Gastroesophageal sphincter (tissue), 3 donors: ENCODE results near the gene FBXO44.

Experiments used
- CTCF ChIP-seq, 4 experiments: fragments of 200-600 bp in 2 of 4; fragments of 450-650 bp in 2 of 4; sonication (generic) in 1 of 4; IDR thresholded peaks; one replicate each; pipeline ENCODE4 v1.5.1; 2017 to 2019; ENCODE audit warnings: antibody characterized with exemption in 4 of 4, mild to moderate bottlenecking in 2 of 4, moderate library complexity in 2 of 4
- EP300 ChIP-seq: sonication (generic); formaldehyde crosslinking; IDR thresholded peaks from one replicate; pipeline ENCODE4 v1.6.1; 2017; ENCODE audit warnings: antibody characterized with exemption, mild to moderate bottlenecking
- POLR2A ChIP-seq, 2 donors: fragments of 450-650 bp; IDR thresholded peaks; one replicate each; pipeline ENCODE4 v1.6.1; 2017; ENCODE audit warnings: antibody characterized with exemption in 2 of 2, mild to moderate bottlenecking in 2 of 2, moderate library complexity in 1 of 2
- POLR2AphosphoS5 ChIP-seq: sonication (generic); formaldehyde crosslinking; IDR thresholded peaks from one replicate; pipeline ENCODE4 v1.6.1; 2017; ENCODE audit warnings: antibody characterized with exemption

- no peak for TF ChIP-seq CTCF (IDR thresholded peaks at IDR 0.05)
- no peak for TF ChIP-seq POLR2A (IDR thresholded peaks at IDR 0.05)
- TF ChIP-seq EP300, result no peak
- TF ChIP-seq POLR2AphosphoS5, result no peak
Measured at GRCh38 chr1:11606775-11607174, 47.9 kb upstream of the FBXO44 start.
